PFSK-1 (cell line): ENCODE results near the gene SSTR3.

Experiments used
- FOXP2 ChIP-seq: optimal IDR thresholded peaks from 2 replicates; pipeline ENCODE3; 2011; ENCODE audit warnings: borderline replicate concordance, control low read depth, inconsistent platforms; ENCODE audit not compliant: insufficient read depth; ENCODE audit errors: extremely low read length, extremely low read depth
- POLR2AphosphoS5 ChIP-seq: IDR thresholded peaks from 2 replicates; pipeline ENCODE4 v1.6.1; 2012; ENCODE audit warnings: low read depth, mild to moderate bottlenecking, control low read depth, low read length, moderate library complexity
- SIN3A ChIP-seq: IDR thresholded peaks from 2 replicates; pipeline ENCODE4 v1.6.1; 2012; ENCODE audit warnings: mild to moderate bottlenecking, low read length, moderate library complexity, borderline replicate concordance; ENCODE audit not compliant: insufficient read depth
- TAF1 ChIP-seq: IDR thresholded peaks from 2 replicates; pipeline ENCODE4 v1.6.1; 2012; ENCODE audit warnings: low read length, control low read depth, borderline replicate concordance; ENCODE audit not compliant: insufficient read depth
- TF ChIP-seq, protein P1 (sequence below), 2 experiments: IDR thresholded peaks; 2 replicates each; pipeline versions ENCODE4 v1.6.1 to v1.8.0; 2011 to 2012; ENCODE audit warnings: low read depth in 2 of 2, low read length in 2 of 2, control low read depth in 1 of 2, inconsistent platforms in 1 of 2, mild to moderate bottlenecking in 1 of 2, moderate library complexity in 1 of 2; ENCODE audit not compliant: insufficient read depth in 1 of 2

SSTR3 gene

DNA sequence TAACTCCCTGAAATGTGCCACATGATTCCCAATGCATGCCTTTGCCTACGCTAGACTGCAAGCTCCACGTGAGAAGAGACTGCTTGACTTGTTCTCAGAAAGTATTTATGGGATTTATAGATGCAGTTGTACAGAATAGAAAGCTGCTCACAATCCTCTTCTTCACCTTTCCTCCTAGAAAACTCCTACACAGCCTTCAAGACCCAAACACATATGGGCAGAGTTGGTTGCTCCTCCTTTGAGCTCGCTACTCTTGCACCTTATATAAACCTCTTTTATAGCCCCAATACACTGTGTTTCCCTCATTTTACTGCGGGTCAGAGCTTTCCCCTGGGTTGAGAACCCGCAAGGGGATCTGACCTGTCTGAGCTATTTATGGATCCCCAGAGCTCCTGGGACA, 40.6 kb downstream of the SSTR3 start:
- no peak for TF ChIP-seq FOXP2
- TF ChIP-seq TAF1, result no peak
- TF ChIP-seq, protein P1, sequence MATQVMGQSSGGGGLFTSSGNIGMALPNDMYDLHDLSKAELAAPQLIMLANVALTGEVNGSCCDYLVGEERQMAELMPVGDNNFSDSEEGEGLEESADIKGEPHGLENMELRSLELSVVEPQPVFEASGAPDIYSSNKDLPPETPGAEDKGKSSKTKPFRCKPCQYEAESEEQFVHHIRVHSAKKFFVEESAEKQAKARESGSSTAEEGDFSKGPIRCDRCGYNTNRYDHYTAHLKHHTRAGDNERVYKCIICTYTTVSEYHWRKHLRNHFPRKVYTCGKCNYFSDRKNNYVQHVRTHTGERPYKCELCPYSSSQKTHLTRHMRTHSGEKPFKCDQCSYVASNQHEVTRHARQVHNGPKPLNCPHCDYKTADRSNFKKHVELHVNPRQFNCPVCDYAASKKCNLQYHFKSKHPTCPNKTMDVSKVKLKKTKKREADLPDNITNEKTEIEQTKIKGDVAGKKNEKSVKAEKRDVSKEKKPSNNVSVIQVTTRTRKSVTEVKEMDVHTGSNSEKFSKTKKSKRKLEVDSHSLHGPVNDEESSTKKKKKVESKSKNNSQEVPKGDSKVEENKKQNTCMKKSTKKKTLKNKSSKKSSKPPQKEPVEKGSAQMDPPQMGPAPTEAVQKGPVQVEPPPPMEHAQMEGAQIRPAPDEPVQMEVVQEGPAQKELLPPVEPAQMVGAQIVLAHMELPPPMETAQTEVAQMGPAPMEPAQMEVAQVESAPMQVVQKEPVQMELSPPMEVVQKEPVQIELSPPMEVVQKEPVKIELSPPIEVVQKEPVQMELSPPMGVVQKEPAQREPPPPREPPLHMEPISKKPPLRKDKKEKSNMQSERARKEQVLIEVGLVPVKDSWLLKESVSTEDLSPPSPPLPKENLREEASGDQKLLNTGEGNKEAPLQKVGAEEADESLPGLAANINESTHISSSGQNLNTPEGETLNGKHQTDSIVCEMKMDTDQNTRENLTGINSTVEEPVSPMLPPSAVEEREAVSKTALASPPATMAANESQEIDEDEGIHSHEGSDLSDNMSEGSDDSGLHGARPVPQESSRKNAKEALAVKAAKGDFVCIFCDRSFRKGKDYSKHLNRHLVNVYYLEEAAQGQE (IDR thresholded peaks at IDR 0.05; ENCODE audit: insufficient read depth in 1 of 2, low read depth in 2 of 2, low read length in 2 of 2), result no peak
- TF ChIP-seq POLR2AphosphoS5, result no peak

DNA sequence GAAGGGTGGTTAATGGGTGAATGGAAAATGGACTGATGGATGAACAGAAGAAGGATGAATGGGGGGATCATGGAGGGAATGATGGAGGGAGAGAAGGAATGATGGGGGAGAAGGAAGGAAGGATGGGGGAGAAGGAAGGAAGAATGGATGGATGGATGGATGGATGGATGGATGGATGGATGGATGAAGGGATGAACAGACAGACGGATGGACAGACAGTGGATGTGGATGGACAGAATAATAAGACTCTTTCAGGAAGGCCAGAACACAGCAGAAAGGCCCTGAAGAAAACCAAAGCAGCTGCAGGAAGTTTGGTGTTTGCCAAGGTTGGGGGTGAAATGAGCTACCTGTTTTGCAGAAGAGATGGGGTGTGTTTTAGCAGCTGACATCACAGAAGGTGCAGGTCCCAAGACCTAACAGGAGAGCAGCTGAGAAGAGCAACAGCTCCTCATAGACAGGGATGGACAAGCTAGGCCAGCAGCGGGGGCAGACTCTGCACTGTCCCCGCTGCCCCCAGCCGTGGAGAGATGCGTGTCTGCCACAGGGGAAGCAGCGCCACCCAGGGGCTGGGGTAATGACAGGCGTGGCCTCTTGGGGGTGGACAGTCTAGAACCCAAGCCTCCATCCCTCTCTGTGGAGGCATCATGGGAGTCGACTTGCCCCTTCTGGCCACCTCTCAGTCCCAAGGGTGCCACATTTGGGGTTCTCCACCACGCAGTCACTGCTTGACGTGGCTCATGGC, 42.2 kb downstream of the SSTR3 start:
- no peak for TF ChIP-seq TAF1
- no peak for TF ChIP-seq SIN3A

DNA sequence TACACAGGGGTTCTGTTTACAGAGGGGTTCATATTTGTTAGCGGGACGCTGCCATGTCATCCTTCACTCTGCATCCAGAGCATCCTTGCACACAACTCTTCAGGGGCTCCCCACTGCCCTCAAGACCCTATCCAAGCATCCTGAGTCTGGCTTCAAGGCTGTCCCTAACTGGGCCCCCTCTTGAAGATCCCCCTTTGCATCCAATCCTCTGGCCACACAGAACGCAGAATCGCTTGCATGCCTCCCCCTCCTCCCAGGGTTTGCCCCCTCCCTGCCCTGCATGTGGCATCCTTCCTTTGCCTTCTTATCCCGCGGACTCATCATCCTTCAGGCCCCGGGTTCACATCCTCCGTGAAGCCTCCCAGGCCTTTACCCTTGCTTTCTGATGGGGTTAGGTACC, 42.9 kb downstream of the SSTR3 start:
- TF ChIP-seq SIN3A (no peak), TAF1 (no peak), FOXP2 (no peak), POLR2AphosphoS5 (no peak)
- TF ChIP-seq, protein P1 (IDR thresholded peaks at IDR 0.05; ENCODE audit: insufficient read depth in 1 of 2, low read depth in 2 of 2, low read length in 2 of 2), result no peak

DNA sequence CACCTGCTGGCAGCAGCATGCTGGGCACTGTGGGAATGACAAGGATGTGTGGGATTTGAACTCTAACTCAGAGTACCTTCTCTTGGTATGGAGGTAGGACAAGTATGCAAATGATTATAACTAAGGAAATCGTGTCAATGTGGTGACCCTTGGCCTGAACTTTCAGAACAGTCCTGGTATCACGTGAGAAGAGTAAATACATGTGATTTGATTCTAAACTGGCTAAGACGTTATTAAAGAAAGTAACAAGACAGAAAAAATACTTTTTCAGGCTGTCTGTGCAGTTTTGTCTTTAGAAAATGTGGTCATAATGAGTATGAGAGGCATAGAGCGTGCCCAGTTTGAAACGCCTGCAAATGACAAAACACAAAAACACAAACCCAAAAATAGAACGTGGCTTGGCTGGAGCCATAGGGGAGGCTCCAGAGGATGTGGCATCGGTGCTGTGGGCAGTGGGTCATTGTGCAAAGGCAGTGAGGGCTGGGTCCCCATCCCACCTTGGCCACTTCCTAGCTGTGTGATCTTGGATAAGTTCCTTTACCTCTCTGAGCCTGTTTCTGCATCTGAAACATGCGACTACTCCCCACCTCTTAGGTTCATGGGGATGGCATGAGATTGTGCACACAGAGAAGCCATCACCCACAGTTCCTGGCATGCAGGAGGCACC, 44.2 kb downstream of the SSTR3 start:
- TF ChIP-seq FOXP2, result no peak
- no peak for TF ChIP-seq POLR2AphosphoS5
- no peak for TF ChIP-seq SIN3A

DNA sequence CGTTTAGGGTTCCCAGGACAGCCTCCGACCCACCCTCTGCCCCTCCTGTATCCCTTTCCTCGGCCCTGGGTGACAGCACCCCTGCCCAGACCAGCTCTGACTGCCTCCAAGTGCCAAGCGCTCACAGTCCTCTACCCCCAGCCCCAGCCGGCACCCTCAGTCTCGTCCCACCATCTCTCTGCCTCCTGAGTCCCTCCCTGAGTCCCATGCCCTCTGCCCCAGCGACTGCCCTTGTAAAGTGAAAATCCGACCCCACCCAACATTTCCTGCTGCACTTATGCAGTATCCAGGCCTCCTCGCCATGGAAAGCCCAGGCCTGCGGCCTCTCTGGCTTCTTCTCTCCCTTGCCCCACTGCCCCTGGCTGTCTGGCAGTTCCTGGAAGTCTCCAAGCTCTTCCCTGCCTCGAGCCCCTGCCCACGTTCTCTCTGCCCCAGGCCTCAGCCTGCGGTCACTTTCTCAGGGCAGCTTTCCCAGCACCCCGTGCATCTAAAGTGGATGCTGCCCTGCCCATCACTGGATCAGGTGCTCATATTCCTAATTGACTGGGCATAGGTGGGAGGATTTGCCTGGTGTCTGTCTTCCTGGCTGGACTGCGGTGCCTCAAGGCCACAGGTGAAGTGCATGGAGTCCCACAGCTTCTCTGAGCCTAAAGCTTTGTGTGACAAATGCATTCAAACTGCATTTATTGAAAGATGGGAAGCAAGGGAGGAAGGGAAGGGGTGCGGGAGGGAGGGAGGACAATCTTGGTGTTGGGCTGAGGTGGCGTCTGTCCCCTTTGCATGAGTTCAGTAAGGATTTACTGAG, 44.9 kb downstream of the SSTR3 start:
- TF ChIP-seq FOXP2 (no peak), TAF1 (no peak), POLR2AphosphoS5 (no peak), SIN3A (no peak)
- TF ChIP-seq, protein P1 (IDR thresholded peaks at IDR 0.05; ENCODE audit: insufficient read depth in 1 of 2, low read depth in 2 of 2, low read length in 2 of 2), result no peak
